Measurements from ENCODE around the gene KIF2A. TPM values are rescaled to one million over a fixed set of nuclear protein-coding genes. Genes with fewer than 3 reads are reported as not detected.

KIF2A gene
- total RNA-seq, 2 experiments from 2014 or later = 151 to 204 TPM

GRCh38 chr5:62340392-62340791, 34.4 kb downstream of the KIF2A start:
- peaks cover 45% of the 10 kb centered on the region for H3K4me1 Mint-ChIP-seq
- H3K4me3 Mint-ChIP-seq = no peak overlapping the region
- ChIA-PET POLR2A (no interaction called here), CTCF (no interaction called here)
- peak; percentile 26 for DNase-seq
- H3K27ac Mint-ChIP-seq = no peak overlapping the region
- H3K36me3 Mint-ChIP-seq (ENCODE audit: low read depth) = peaks cover 24% of the 10 kb centered on the region
- no peaks in the 10 kb centered on the region for H3K9me3 Mint-ChIP-seq
- H3K27me3 Mint-ChIP-seq = no peaks in the 10 kb centered on the region

GRCh38 chr5:62340979-62341378, 35.0 kb downstream of the KIF2A start:
- H3K27ac Mint-ChIP-seq = peak overlapping the region; percentile 65
- no peaks in the 10 kb centered on the region for H3K27me3 Mint-ChIP-seq
- H3K36me3 Mint-ChIP-seq (ENCODE audit: low read depth) = peaks cover 22% of the 10 kb centered on the region
- H3K9me3 Mint-ChIP-seq = no peaks in the 10 kb centered on the region
- no peak for DNase-seq
- H3K4me3 Mint-ChIP-seq = no peak overlapping the region
- CTCF ChIA-PET = interaction anchor here (2.1 kb wide), 1 partner anchor 11 kb away, joined by 13 read pairs; no protein-coding TSS in a partner anchor
- H3K4me1 Mint-ChIP-seq = peaks cover 44% of the 10 kb centered on the region
- POLR2A ChIA-PET = interaction anchor here (0.6 kb wide), 1 partner anchor 134 kb away, joined by 4 read pairs; no protein-coding TSS in a partner anchor

- Mint-ChIP-seq H3K36me3 (ENCODE audit: low read depth) (peaks cover 24% of the 10 kb centered on the region), H3K4me3 (peak overlapping the region; percentile 40), H3K9me3 (no peaks in the 10 kb centered on the region), H3K27ac (peak overlapping the region; percentile 65), H3K27me3 (no peaks in the 10 kb centered on the region), H3K4me1 (peaks cover 46% of the 10 kb centered on the region)
- ChIA-PET CTCF (interaction anchor here (0.6 to 2.1 kb wide), 3 partner anchors 10 to 437 kb away, joined by 3 to 13 read pairs (median 3); no protein-coding TSS in a partner anchor), POLR2A (no interaction called here)
- DNase-seq = peak; percentile 16
Observed at GRCh38 chr5:62341783-62342475, 35.9 kb downstream of the KIF2A start.

GRCh38 chr5:62342476-62342837, 36.5 kb downstream of the KIF2A start:
- Mint-ChIP-seq H3K4me3 (peak overlapping the region; percentile 40), H3K27ac (peak overlapping the region; percentile 65), H3K36me3 (ENCODE audit: low read depth) (peaks cover 26% of the 10 kb centered on the region)

GRCh38 chr5:62343428-62343827, 37.4 kb downstream of the KIF2A start:
- Mint-ChIP-seq H3K9me3 (no peaks in the 10 kb centered on the region), H3K36me3 (ENCODE audit: low read depth) (peaks cover 30% of the 10 kb centered on the region), H3K4me1 (peaks cover 53% of the 10 kb centered on the region), H3K27me3 (no peaks in the 10 kb centered on the region), H3K4me3 (no peak overlapping the region), H3K27ac (no peak overlapping the region)
- POLR2A ChIA-PET = no interaction called here
- CTCF ChIA-PET = interaction anchor here (1.0 to 2.0 kb wide), 5 partner anchors 10 to 119 kb away, joined by 3 to 12 read pairs (median 4); no protein-coding TSS in a partner anchor
- no peak for DNase-seq

More at GRCh38 chr5:62342476-62342837, 36.5 kb downstream of the KIF2A start:
- DNase-seq = no peak
- POLR2A ChIA-PET = no interaction called here
- no peaks in the 10 kb centered on the region for H3K9me3 Mint-ChIP-seq
- no peaks in the 10 kb centered on the region for H3K27me3 Mint-ChIP-seq
- H3K4me1 Mint-ChIP-seq = peaks cover 47% of the 10 kb centered on the region
- CTCF ChIA-PET = interaction anchor here (0.6 to 2.1 kb wide), 3 partner anchors 10 to 436 kb away, joined by 3 to 13 read pairs (median 3); no protein-coding TSS in a partner anchor

GRCh38 chr5:62346748-62347147, 40.7 kb downstream of the KIF2A start:
- Mint-ChIP-seq H3K36me3 (ENCODE audit: low read depth) (peaks cover 41% of the 10 kb centered on the region), H3K27me3 (no peaks in the 10 kb centered on the region), H3K27ac (no peak overlapping the region), H3K9me3 (no peaks in the 10 kb centered on the region), H3K4me1 (peaks cover 37% of the 10 kb centered on the region), H3K4me3 (no peak overlapping the region)
- no peak for DNase-seq
- POLR2A ChIA-PET = no interaction called here
- CTCF ChIA-PET = interaction anchor here (1.2 kb wide), 2 partner anchors 19 to 87 kb away, joined by 3 read pairs; no protein-coding TSS in a partner anchor

GRCh38 chr5:62347928-62348327, 41.9 kb downstream of the KIF2A start:
- peaks cover 28% of the 10 kb centered on the region for H3K4me1 Mint-ChIP-seq

GRCh38 chr5:62348723-62349481, 42.9 kb downstream of the KIF2A start:
- H3K36me3 Mint-ChIP-seq (ENCODE audit: low read depth) = peaks cover 41% of the 10 kb centered on the region
- ChIA-PET POLR2A (no interaction called here), CTCF (no interaction called here)
- no peak overlapping the region for H3K4me3 Mint-ChIP-seq
- no peak for DNase-seq
- no peaks in the 10 kb centered on the region for H3K9me3 Mint-ChIP-seq
- H3K4me1 Mint-ChIP-seq = peaks cover 19% of the 10 kb centered on the region
- H3K27ac Mint-ChIP-seq = peak overlapping the region; percentile 37
- no peaks in the 10 kb centered on the region for H3K27me3 Mint-ChIP-seq

More at GRCh38 chr5:62347928-62348327, 41.9 kb downstream of the KIF2A start:
- H3K36me3 Mint-ChIP-seq (ENCODE audit: low read depth) = peaks cover 46% of the 10 kb centered on the region
- no peaks in the 10 kb centered on the region for H3K9me3 Mint-ChIP-seq
- peak overlapping the region; percentile 25 for H3K27ac Mint-ChIP-seq
- H3K27me3 Mint-ChIP-seq = no peaks in the 10 kb centered on the region
- no peak overlapping the region for H3K4me3 Mint-ChIP-seq
- ChIA-PET CTCF (interaction anchor here (0.6 kb wide), 1 partner anchor 35 kb away, joined by 3 read pairs; no protein-coding TSS in a partner anchor), POLR2A (no interaction called here)
- no peak for DNase-seq

- Mint-ChIP-seq H3K27ac (no peak overlapping the region), H3K4me1 (peaks cover 8% of the 10 kb centered on the region), H3K36me3 (ENCODE audit: low read depth) (peaks cover 39% of the 10 kb centered on the region), H3K27me3 (no peaks in the 10 kb centered on the region), H3K4me3 (no peak overlapping the region), H3K9me3 (no peaks in the 10 kb centered on the region)
- POLR2A ChIA-PET = no interaction called here
- CTCF ChIA-PET = interaction anchor here (0.6 kb wide), 1 partner anchor 130 kb away, joined by 3 read pairs; no protein-coding TSS in a partner anchor
- DNase-seq = peak; percentile 44
Observed at GRCh38 chr5:62354028-62354874, 48.2 kb downstream of the KIF2A start.

GRCh38 chr5:62362701-62363100, 56.7 kb downstream of the KIF2A start:
- no peak overlapping the region for H3K4me3 Mint-ChIP-seq
- no peaks in the 10 kb centered on the region for H3K27me3 Mint-ChIP-seq
- DNase-seq = no peak
- ChIA-PET CTCF (interaction anchor here (2.0 kb wide), 1 partner anchor 57 kb away, joined by 4 read pairs; the partner anchor contains the start of gene KIF2A), POLR2A (no interaction called here)
- H3K9me3 Mint-ChIP-seq = no peaks in the 10 kb centered on the region
- H3K27ac Mint-ChIP-seq = no peak overlapping the region
- peaks cover 4% of the 10 kb centered on the region for H3K4me1 Mint-ChIP-seq
- H3K36me3 Mint-ChIP-seq (ENCODE audit: low read depth) = peaks cover 43% of the 10 kb centered on the region

GRCh38 chr5:62369039-62369438, 63.0 kb downstream of the KIF2A start:
- POLR2A ChIA-PET = interaction anchor here (0.6 kb wide), 2 partner anchors 13 to 18 kb away, joined by 3 to 4 read pairs; no protein-coding TSS in a partner anchor
- DNase-seq = no peak
- Mint-ChIP-seq H3K27me3 (no peaks in the 10 kb centered on the region), H3K9me3 (no peaks in the 10 kb centered on the region), H3K4me1 (peaks cover 5% of the 10 kb centered on the region), H3K4me3 (no peak overlapping the region), H3K36me3 (ENCODE audit: low read depth) (peaks cover 56% of the 10 kb centered on the region), H3K27ac (no peak overlapping the region)
- CTCF ChIA-PET = interaction anchor here (1.2 to 1.7 kb wide), 3 partner anchors 13 to 410 kb away, joined by 3 to 4 read pairs (median 3); no protein-coding TSS in a partner anchor

GRCh38 chr5:62371409-62371808, 65.4 kb downstream of the KIF2A start:
- no peak overlapping the region for H3K27ac Mint-ChIP-seq
- ChIA-PET POLR2A (no interaction called here), CTCF (interaction anchor here (1.1 kb wide), 1 partner anchor 14 kb away, joined by 4 read pairs; no protein-coding TSS in a partner anchor)
- H3K27me3 Mint-ChIP-seq = no peaks in the 10 kb centered on the region
- H3K4me3 Mint-ChIP-seq = no peak overlapping the region
- DNase-seq = no peak
- H3K4me1 Mint-ChIP-seq = peaks cover 2% of the 10 kb centered on the region
- peaks cover 42% of the 10 kb centered on the region for H3K36me3 Mint-ChIP-seq (ENCODE audit: low read depth)
- H3K9me3 Mint-ChIP-seq = no peaks in the 10 kb centered on the region
